ENCODE results near the gene RAB7B. TPM values are rescaled to one million over a fixed set of nuclear protein-coding genes. Genes with fewer than 3 reads are reported as not detected.

The RAB7B gene
- total and polyA plus RNA-seq, 2 of the 13 experiments (the other 11 are each of a cell fraction or from before 2014, with no cell fraction given), result 0.05 to 0.46 TPM

DNA sequence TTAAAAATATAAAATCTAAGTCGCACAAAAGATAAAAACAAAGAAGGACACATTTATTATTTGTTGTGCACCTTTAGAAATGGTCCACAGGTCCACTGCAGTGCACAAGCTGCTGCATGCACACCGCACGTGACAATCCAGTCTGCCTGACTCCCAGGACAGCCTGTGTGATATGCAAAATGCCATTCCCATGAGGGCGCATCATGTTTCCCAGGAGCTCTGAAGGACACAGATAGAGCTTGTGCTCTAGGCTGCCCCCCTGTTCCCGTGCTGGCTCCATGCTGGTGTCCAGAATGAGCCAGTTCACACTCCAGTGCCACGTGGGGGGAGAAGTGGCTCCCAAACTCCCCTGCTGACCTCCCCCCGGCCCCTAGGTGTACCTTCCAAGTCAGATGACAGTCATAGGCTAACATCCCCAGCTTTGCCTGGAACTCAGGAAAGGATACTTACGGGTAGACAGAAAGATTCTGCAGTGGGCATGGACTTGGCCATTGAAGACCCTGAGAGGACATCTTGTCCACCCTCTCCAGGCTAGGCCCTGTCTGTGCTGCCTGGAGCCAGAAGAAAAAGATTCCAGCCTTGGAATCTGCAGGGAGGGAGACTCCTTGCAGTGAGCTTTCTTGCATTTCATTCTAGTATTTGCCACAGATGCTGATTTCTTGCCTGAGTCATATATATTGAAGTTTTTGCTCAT is 26.3 kb downstream of the RAB7B start (continued):
- TF ChIP-seq RBAK (CRISPR knock-in tag; IDR thresholded peaks at IDR 0.05) (no peak), IKZF4 (CRISPR knock-in tag; IDR thresholded peaks at IDR 0.05; ENCODE audit: borderline replicate concordance, low read depth, not compliant biosample characterization) (no peak), CTCF (CRISPR knock-in tag; IDR thresholded peaks at IDR 0.05) (peak; percentile 37), ZNF160 (CRISPR knock-in tag; IDR thresholded peaks at IDR 0.05) (no peak), ELF3 (CRISPR knock-in tag; IDR thresholded peaks at IDR 0.05) (no peak), ZNF878 (CRISPR knock-in tag; IDR thresholded peaks at IDR 0.05) (no peak), ZBTB38 (CRISPR knock-in tag; IDR thresholded peaks at IDR 0.05) (no peak), DMTF1 (CRISPR knock-in tag; IDR thresholded peaks at IDR 0.05) (no peak), HNF4A (CRISPR knock-in tag; IDR thresholded peaks at IDR 0.05) (peak; percentile 46; the same call in 1 of the 2 replicates), REST (IDR thresholded peaks at IDR 0.05; ENCODE audit: borderline replicate concordance in 1 of 2, low read depth in 1 of 2, low read length in 2 of 2) (no peak), CREBL2 (CRISPR knock-in tag; IDR thresholded peaks at IDR 0.05; ENCODE audit: borderline replicate concordance) (no peak), ZNF816 (CRISPR knock-in tag; IDR thresholded peaks at IDR 0.05; ENCODE audit: borderline replicate concordance) (no peak), KDM4B (CRISPR knock-in tag; IDR thresholded peaks at IDR 0.05) (no peak), SAP130 (CRISPR knock-in tag; IDR thresholded peaks at IDR 0.05; ENCODE audit: low read depth) (peak; percentile 53; the same call in 1 of the 2 replicates), MYPOP (CRISPR knock-in tag; IDR thresholded peaks at IDR 0.05) (no peak), HMG20A (CRISPR knock-in tag; IDR thresholded peaks at IDR 0.05; ENCODE audit: borderline replicate concordance) (no peak)
- TF ChIP-seq, protein P1, sequence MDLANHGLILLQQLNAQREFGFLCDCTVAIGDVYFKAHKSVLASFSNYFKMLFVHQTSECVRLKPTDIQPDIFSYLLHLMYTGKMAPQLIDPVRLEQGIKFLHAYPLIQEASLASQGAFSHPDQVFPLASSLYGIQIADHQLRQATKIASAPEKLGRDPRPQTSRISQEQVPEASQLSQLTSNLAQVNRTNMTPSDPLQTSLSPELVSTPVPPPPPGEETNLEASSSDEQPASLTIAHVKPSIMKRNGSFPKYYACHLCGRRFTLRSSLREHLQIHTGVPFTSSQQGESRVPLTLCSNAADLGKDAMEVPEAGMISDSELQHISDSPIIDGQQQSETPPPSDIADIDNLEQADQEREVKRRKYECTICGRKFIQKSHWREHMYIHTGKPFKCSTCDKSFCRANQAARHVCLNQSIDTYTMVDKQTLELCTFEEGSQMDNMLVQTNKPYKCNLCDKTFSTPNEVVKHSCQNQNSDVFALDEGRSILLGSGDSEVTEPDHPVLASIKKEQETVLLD (CRISPR knock-in tag; IDR thresholded peaks at IDR 0.05; ENCODE audit: low read depth), result no peak
